Activated CD4-positive, alpha-beta memory T cell treated with anti-CD3 and anti-CD28 coated beads for 36 hours (primary cell): Measurements from ENCODE around the gene RARG. TPM values are rescaled to one million over a fixed set of nuclear protein-coding genes. Genes with fewer than 3 reads are reported as not detected.

ENCODE experiments used
- CTCF ChIA-PET: fragments of 350-600 bp; sonication (Branson Sonifier 250); formaldehyde crosslinking; loops from one replicate; lab custom pipeline; 2021; ENCODE audit warnings: antibody characterized with exemption, inconsistent platforms; lab: Charles Lee
- POLR2A ChIA-PET: fragments of 350-600 bp; sonication (Branson Sonifier 250); formaldehyde crosslinking; loops from one replicate; lab custom pipeline; 2021; ENCODE audit warnings: antibody characterized with exemption; lab: Charles Lee
- DNase-seq: peaks from one replicate; pipeline ENCODE4 v3.0.0-alpha.2; 2020
- H3K27ac Mint-ChIP-seq: one replicate; pipeline ENCODE4 v1.8.0; 2021; ENCODE audit warnings: mixed read lengths
- H3K27me3 Mint-ChIP-seq: one replicate; pipeline ENCODE4 v1.8.0; 2021; ENCODE audit warnings: mixed read lengths
- H3K36me3 Mint-ChIP-seq: one replicate; pipeline ENCODE4 v1.8.0; 2021; ENCODE audit warnings: mixed read lengths
- H3K4me1 Mint-ChIP-seq: one replicate; pipeline ENCODE4 v1.8.0; 2021; ENCODE audit warnings: low read depth, mixed read lengths
- H3K4me3 Mint-ChIP-seq: one replicate; pipeline ENCODE4 v1.8.0; 2021; ENCODE audit warnings: mild to moderate bottlenecking, mixed read lengths
- H3K9me3 Mint-ChIP-seq: one replicate; pipeline ENCODE4 v1.8.0; 2021; ENCODE audit warnings: mixed read lengths
- intact Hi-C: fragments of 100-400 bp; cut with micrococcal nuclease; formaldehyde crosslinking; loops from one replicate; pipeline ENCODE4 v1.15.1; 2023
- total RNA-seq, 2 experiments: library from RNA; stranded (reverse); gene quantifications; one replicate each; pipeline ENCODE4 v1.2.3, GENCODE V29; 2021

Gene RARG
- total RNA-seq, 2 experiments from 2014 or later: 21.8 to 25.2 TPM

DNA sequence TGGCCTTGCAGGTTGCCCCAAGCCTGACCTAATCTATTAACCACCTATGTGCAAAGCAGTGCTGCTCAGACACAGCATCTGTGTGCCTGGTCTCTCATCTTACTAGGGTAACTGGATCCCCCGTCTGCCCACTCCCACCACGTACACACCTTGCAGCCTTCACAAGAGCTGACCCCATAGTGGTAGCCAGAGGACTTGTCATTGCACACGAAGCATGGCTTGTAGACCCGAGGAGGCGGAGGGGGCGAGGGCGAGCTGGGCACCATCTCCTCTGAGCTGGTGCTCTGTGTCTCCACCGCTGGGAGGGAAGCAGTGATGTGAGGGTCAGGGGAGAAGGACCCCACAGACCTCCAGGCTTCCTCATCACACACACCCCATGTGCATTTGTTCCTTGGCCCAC, 16.5 kb downstream of the RARG start:
- H3K4me1 Mint-ChIP-seq: peaks cover 57% of the 10 kb centered on the region
- ChIA-PET CTCF (interaction anchor here (4.1 to 13.0 kb wide), 8 partner anchors 19 to 129 kb away, joined by 38 to 172 read pairs (median 86); partner anchors contain the start of genes AAAS, ESPL1, MYG1 and PFDN5), POLR2A (interaction anchor here (1.1 to 1.3 kb wide), 2 partner anchors 9 to 16 kb away, joined by 4 to 5 read pairs; no protein-coding TSS in a partner anchor)
- H3K9me3 Mint-ChIP-seq: no peaks in the 10 kb centered on the region
- peaks cover 34% of the 10 kb centered on the region for H3K36me3 Mint-ChIP-seq
- no peak overlapping the region for H3K4me3 Mint-ChIP-seq
- H3K27me3 Mint-ChIP-seq: no peaks in the 10 kb centered on the region
- no peak for DNase-seq
- intact Hi-C loops: no loop called here
- H3K27ac Mint-ChIP-seq: peak overlapping the region; percentile 89

DNA sequence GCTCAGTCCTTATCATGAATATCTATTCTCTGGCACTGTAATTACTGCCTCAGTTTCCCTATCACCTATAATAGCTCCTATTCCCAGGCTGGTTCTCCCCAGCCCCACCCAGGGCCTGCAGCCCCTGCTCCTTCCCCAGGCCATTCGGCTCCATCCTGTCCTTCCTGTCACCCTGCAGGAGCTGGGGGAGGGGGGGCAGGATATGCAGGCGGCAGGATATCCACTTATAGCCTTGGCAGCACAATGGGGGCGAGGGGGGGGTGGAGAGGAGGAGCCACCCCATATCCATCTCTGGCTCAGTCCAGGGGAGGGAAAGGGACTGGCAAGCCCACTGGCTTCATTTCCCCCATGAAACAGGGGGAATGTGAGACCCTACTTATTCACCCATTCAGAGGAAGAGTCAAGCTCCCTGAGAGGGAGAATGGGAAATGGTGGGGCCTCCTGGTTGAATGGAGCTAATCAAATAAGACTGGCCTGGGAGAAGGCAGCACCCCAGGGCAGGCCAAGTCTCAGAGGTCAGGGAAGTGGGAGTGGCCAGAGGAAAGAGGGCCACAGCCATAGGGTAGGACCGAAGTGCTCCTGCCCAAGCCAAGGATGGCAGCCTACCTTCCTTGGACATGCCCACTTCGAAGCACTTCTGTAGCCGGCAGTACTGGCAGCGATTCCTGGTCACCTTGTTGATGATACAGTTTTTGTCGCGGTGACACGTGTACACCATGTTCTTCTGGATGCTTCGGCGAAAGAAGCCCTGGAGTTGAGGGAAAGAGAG, 17.1 kb downstream of the RARG start:
- no peak for DNase-seq
- H3K27ac Mint-ChIP-seq: peak overlapping the region; percentile 89
- intact Hi-C loops: no loop called here
- H3K4me3 Mint-ChIP-seq: no peak overlapping the region
- no peaks in the 10 kb centered on the region for H3K27me3 Mint-ChIP-seq
- H3K36me3 Mint-ChIP-seq: peaks cover 34% of the 10 kb centered on the region
- CTCF ChIA-PET: interaction anchor here (1.1 to 13.0 kb wide), 18 partner anchors 9 to 130 kb away, joined by 4 to 172 read pairs (median 29); partner anchors contain the start of genes AAAS, ESPL1, MYG1 and PFDN5
- H3K9me3 Mint-ChIP-seq: no peaks in the 10 kb centered on the region
- POLR2A ChIA-PET: interaction anchor here (1.0 to 1.3 kb wide), 4 partner anchors 8 to 130 kb away, joined by 3 to 5 read pairs (median 4); no protein-coding TSS in a partner anchor
- peaks cover 60% of the 10 kb centered on the region for H3K4me1 Mint-ChIP-seq

DNA sequence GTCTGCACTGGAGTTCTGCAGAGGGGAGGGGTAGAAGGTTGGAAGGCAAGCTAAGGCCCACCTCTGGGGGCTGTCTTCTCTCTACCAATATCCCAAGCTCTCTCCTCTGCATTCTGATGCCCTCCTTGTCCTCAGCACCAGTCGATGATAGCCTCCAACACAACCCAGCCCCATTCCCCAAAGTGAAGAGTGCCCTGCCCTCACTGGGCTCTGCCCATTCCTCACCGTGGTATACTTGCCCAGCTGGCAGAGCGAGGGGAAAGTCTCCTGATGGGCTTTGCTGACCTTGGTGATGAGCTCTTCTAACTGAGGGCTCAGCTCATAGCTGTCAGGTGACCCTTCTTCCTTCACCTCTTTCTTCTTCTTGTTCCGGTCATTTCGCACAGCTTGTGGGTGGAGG, 17.8 kb downstream of the RARG start:
- DNase-seq: no peak
- H3K4me1 Mint-ChIP-seq: peaks cover 58% of the 10 kb centered on the region
- intact Hi-C loops: no loop called here
- ChIA-PET CTCF (interaction anchor here (0.8 to 13.0 kb wide), 31 partner anchors 8 to 130 kb away, joined by 3 to 172 read pairs (median 7); partner anchors contain the start of genes AAAS, CSAD, ESPL1 and MYG1), POLR2A (interaction anchor here (0.7 to 1.2 kb wide), 7 partner anchors 33 to 148 kb away, joined by 3 to 5 read pairs (median 3); partner anchors contain the start of gene AAAS)
- H3K27me3 Mint-ChIP-seq: no peaks in the 10 kb centered on the region
- no peak overlapping the region for H3K4me3 Mint-ChIP-seq
- H3K27ac Mint-ChIP-seq: no peak overlapping the region
- H3K36me3 Mint-ChIP-seq: peaks cover 31% of the 10 kb centered on the region
- no peaks in the 10 kb centered on the region for H3K9me3 Mint-ChIP-seq

DNA sequence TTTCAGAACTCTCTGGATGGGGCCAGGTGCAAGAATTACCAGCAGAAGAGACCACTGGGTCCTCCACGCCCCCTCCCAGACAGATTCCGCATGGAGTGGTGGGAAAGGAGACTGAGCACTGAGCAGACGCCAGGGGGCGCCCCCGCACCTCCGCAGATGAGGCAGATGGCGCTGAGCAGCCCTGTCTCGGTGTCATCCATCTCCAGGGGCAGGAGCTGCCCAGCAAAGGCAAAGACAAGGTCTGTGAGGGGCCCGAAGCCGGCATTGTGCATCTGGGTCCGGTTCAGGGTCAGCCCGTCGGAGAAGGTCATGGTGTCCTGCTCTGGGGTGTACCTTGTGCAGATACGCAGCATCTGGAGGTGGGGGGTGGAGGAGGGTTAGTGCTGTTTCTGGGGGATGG, 18.7 kb downstream of the RARG start:
- peaks cover 61% of the 10 kb centered on the region for H3K4me1 Mint-ChIP-seq
- H3K27ac Mint-ChIP-seq: no peak overlapping the region
- no peaks in the 10 kb centered on the region for H3K27me3 Mint-ChIP-seq
- intact Hi-C loops: loop anchor here (1.0 kb wide), 4 partner anchors 38 to 131 kb away; partner anchors contain the start of gene AAAS
- H3K36me3 Mint-ChIP-seq: peaks cover 31% of the 10 kb centered on the region
- peak; percentile 89 for DNase-seq
- ChIA-PET CTCF (interaction anchor here (0.6 to 13.0 kb wide), 40 partner anchors 9 to 131 kb away, joined by 3 to 172 read pairs (median 6); partner anchors contain the start of genes AAAS, CSAD, ESPL1 and MYG1), POLR2A (interaction anchor here (0.6 to 1.2 kb wide), 6 partner anchors 32 to 108 kb away, joined by 3 to 5 read pairs (median 4); partner anchors contain the start of genes AAAS, ESPL1 and PFDN5)
- no peak overlapping the region for H3K4me3 Mint-ChIP-seq
- H3K9me3 Mint-ChIP-seq: no peaks in the 10 kb centered on the region

DNA sequence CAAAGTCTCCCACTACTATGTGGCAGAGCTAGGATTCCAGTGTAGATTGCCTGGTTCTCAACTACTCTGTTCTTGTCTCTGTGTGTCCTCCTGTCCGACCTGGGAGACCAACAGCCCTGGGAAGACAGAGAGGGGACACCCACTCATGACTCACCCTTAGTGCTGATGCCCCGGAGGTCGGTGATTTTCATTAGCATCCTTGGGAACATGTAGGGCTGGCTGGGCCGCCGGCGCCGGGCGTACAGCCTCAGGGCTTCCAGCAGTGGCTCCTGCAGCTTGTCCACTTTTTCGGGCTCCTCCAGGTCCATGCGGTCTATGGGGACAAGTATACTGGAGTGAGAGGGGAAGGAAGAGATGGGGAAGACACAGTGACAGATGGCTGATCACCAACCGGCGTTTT, 19.1 kb downstream of the RARG start:
- Mint-ChIP-seq H3K4me1 (peaks cover 61% of the 10 kb centered on the region), H3K9me3 (no peaks in the 10 kb centered on the region), H3K27me3 (no peaks in the 10 kb centered on the region), H3K27ac (no peak overlapping the region), H3K36me3 (peaks cover 31% of the 10 kb centered on the region), H3K4me3 (no peak overlapping the region)
- ChIA-PET POLR2A (interaction anchor here (0.9 to 1.2 kb wide), 2 partner anchors 39 to 83 kb away, joined by 4 to 5 read pairs; partner anchors contain the start of gene PFDN5), CTCF (interaction anchor here (1.0 to 13.0 kb wide), 20 partner anchors 8 to 140 kb away, joined by 3 to 172 read pairs (median 19); partner anchors contain the start of genes AAAS, CSAD, ESPL1 and MYG1)
- no peak for DNase-seq
- intact Hi-C loops: loop anchor here (1.0 kb wide), 4 partner anchors 38 to 131 kb away; partner anchors contain the start of gene AAAS

DNA sequence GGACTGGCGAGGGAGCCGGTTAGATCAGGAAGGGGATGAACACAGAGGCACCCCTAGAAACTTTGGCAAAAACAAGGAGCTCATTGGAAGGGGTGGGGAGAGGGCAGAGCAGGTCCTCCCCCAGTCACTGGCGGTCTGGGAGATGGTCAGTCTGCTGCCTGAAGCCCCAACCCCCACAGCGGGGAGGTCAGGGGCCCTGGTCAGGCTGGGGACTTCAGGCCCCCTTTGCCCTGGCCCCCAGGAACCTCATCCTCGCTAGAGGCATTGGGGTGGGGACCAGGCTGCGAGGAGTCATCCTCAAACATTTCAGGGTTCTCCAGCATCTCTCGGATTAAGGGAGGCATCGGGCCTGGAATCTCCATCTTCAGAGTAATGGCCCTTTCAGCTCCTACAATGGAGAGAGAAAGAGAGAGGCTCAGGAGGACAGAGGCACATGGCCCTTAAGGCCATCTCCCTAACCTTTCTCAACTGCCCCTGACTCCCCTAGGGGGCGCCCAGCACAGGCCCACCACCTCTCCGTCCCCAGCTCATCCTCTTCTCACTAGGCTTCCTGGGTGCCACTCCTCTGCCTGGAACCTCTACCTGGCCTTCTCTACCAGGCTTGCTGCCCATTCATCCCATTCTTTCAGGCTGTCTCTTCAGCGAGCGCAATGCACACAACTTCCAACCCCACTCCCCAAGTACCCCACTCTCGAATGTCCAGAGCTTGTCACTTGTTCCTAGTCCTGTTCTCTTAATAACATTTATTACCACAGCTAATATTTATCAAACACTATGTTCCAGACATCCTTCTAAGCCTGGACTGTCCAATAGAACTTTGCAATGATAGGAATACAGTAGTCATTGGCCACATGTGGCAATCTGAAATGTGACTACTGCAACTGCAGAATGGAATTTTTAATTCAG, 20.3 kb downstream of the RARG start:
- Mint-ChIP-seq H3K9me3 (no peaks in the 10 kb centered on the region), H3K4me1 (peaks cover 59% of the 10 kb centered on the region), H3K27ac (peak overlapping the region; percentile 24), H3K36me3 (peaks cover 31% of the 10 kb centered on the region), H3K27me3 (no peaks in the 10 kb centered on the region), H3K4me3 (no peak overlapping the region)
- intact Hi-C loops: no loop called here
- CTCF ChIA-PET: interaction anchor here (0.5 to 13.0 kb wide), 21 partner anchors 9 to 141 kb away, joined by 3 to 172 read pairs (median 7); partner anchors contain the start of genes AAAS, CSAD, ESPL1 and MYG1
- DNase-seq: no peak
- POLR2A ChIA-PET: interaction anchor here (0.6 to 1.1 kb wide), 2 partner anchors 10 to 40 kb away, joined by 3 to 4 read pairs; a partner anchor contains a TSS

DNA sequence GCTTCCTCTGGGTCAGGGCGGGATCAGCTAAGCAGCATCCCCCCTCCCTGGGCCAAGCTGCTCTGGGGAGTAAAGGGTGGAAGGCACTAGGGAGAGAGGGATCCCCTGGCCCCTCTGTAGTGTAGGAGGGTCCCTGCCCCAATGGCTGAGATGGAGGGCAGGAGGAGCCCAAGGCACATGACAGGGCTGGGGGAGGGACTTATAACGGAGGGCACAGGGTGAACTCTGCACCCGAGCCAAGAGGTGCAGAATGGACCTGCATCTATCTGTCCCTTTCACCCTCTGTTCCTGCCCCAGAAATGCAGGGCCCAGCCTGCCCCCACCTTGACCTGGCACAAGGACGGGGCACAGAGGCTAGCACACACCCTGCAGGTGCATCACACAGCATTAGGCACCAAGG, 21.2 kb downstream of the RARG start:
- ChIA-PET CTCF (interaction anchor here (1.0 to 13.0 kb wide), 12 partner anchors 10 to 134 kb away, joined by 4 to 164 read pairs (median 38); partner anchors contain the start of genes AAAS and ESPL1), POLR2A (interaction anchor here (5.1 kb wide), 1 partner anchor 9 kb away, joined by 33 read pairs; no protein-coding TSS in a partner anchor)
- H3K4me3 Mint-ChIP-seq: no peak overlapping the region
- no peaks in the 10 kb centered on the region for H3K27me3 Mint-ChIP-seq
- H3K36me3 Mint-ChIP-seq: peaks cover 31% of the 10 kb centered on the region
- H3K27ac Mint-ChIP-seq: no peak overlapping the region
- intact Hi-C loops: no loop called here
- H3K9me3 Mint-ChIP-seq: no peaks in the 10 kb centered on the region
- no peak for DNase-seq
- peaks cover 59% of the 10 kb centered on the region for H3K4me1 Mint-ChIP-seq

DNA sequence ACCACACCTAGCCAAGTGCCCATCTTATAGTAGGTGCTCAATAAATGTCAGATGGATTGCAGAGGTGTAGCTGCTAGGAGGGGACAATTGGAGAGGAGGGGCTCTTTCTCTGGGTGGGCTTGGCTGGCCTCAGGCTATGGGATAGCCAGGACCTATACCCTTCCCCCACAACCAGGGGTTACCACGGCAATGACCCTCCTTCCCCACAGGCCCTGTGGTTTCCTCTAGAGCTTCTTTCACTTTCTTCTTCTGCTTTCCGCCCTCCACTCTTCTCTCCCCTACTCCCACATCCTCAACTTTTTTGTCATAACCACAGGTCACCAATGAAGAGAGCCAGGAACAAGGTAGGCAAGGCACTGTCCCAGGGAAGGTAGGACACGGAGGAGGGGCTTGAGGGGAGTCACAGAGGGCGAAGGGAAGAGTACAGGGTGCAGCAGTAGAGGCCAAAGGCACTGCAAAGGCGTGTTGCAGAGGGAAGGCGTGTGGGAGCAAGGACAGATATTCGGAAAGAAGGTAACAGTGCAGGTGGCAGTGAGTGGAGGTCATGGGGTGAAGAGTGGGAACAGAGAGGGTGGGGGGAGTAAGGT, 23.0 kb downstream of the RARG start:
- Mint-ChIP-seq H3K27ac (peak overlapping the region; percentile 80), H3K4me3 (peak overlapping the region; percentile 61), H3K27me3 (no peaks in the 10 kb centered on the region), H3K36me3 (peaks cover 25% of the 10 kb centered on the region), H3K4me1 (peaks cover 66% of the 10 kb centered on the region), H3K9me3 (no peaks in the 10 kb centered on the region)
- POLR2A ChIA-PET: interaction anchor here (0.6 to 5.1 kb wide), 9 partner anchors 8 to 471 kb away, joined by 3 to 33 read pairs (median 4); partner anchors contain the start of genes AAAS and MYG1
- DNase-seq: peak; percentile 61
- intact Hi-C loops: loop anchor here (1.0 kb wide), 2 partner anchors 9 to 10 kb away; no protein-coding TSS in a partner anchor
- CTCF ChIA-PET: interaction anchor here (0.8 to 13.0 kb wide), 17 partner anchors 8 to 299 kb away, joined by 3 to 164 read pairs (median 5); partner anchors contain the start of genes AAAS and MYG1

DNA sequence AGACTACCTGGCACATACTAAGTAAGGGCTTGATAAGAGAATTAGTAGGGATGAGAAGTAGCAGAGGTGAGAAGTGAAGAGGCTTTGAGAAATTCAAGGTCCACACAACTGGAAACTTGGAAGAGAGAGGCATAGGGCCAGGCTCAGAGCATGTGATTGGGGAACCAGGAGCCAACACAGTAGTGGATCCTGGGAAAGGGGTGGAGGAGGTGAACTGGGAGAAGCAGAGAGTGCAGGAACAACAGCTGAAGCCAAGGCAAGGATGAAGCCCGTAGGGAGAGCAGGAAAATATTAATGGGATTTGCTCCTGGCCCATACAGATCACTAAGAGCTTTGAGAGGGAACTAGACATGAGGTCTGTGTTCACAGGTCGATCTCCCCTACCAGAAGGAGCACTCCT, 23.6 kb downstream of the RARG start:
- Mint-ChIP-seq H3K9me3 (no peaks in the 10 kb centered on the region), H3K4me3 (peak overlapping the region; percentile 61), H3K36me3 (peaks cover 25% of the 10 kb centered on the region), H3K27ac (peak overlapping the region; percentile 80), H3K4me1 (peaks cover 66% of the 10 kb centered on the region), H3K27me3 (no peaks in the 10 kb centered on the region)
- CTCF ChIA-PET: interaction anchor here (0.8 to 5.6 kb wide), 17 partner anchors 8 to 300 kb away, joined by 3 to 37 read pairs (median 5); partner anchors contain the start of genes AAAS and MYG1
- DNase-seq: no peak
- intact Hi-C loops: no loop called here
- POLR2A ChIA-PET: interaction anchor here (0.7 to 5.1 kb wide), 8 partner anchors 8 to 113 kb away, joined by 3 to 33 read pairs (median 4); partner anchors contain the start of genes AAAS and MYG1

DNA sequence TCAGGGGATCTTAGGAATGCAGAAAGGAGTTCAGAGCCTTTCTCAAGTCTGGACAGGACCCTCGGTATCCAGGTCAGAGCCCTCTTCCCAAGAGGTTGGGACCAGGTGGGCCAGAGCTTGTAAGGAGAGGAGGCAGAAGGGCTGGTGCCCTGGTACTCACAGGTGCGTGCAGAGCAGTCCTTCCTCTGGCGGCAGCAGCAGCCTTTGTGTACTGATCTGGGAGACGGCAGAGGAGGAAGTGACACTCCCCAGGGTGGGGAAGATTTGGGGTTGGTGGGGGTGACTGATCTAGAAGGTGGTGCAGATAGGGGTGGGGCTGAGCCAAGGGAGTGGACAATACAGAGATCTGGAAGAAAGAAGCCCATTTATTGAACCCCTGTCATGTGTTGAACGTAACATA, 25.0 kb downstream of the RARG start, which contains the start of gene ITGB7:
TSS of gene ITGB7 (minus strand) at position 210 of the 400 bp plus-strand sequence. CDS start 6,808 bp downstream, outside the sequence.
- peaks cover 67% of the 10 kb centered on the region for H3K4me1 Mint-ChIP-seq
- ChIA-PET POLR2A (interaction anchor here (1.1 to 5.1 kb wide), 5 partner anchors 8 to 88 kb away, joined by 5 to 33 read pairs (median 6); partner anchors contain the start of genes CSAD, PFDN5 and ZNF740), CTCF (interaction anchor here (1.0 to 5.6 kb wide), 12 partner anchors 9 to 145 kb away, joined by 3 to 37 read pairs (median 6); partner anchors contain the start of genes AAAS, CSAD, ESPL1 and PFDN5)
- intact Hi-C loops: loop anchor here (2.0 kb wide), 1 partner anchor 48 kb away; no protein-coding TSS in a partner anchor
- peak within 1 kb of the TSS; percentile 83 for H3K27ac Mint-ChIP-seq
- no peaks in the 10 kb centered on the region for H3K27me3 Mint-ChIP-seq
- H3K4me3 Mint-ChIP-seq: peak within 1 kb of the TSS; percentile 84
- H3K36me3 Mint-ChIP-seq: peaks cover 19% of the 10 kb centered on the region
- no peaks in the 10 kb centered on the region for H3K9me3 Mint-ChIP-seq
- peak; percentile 82 for DNase-seq
